GM21390 (cell line): ENCODE measurements around the gene KIRREL3.

Experiments used
- ATAC-seq: cut with Tn5 transposase; IDR thresholded peaks from one replicate; pipeline ENCODE4 v1.9.1; 2021; ENCODE audit not compliant: unreplicated experiment

The KIRREL3 gene

DNA sequence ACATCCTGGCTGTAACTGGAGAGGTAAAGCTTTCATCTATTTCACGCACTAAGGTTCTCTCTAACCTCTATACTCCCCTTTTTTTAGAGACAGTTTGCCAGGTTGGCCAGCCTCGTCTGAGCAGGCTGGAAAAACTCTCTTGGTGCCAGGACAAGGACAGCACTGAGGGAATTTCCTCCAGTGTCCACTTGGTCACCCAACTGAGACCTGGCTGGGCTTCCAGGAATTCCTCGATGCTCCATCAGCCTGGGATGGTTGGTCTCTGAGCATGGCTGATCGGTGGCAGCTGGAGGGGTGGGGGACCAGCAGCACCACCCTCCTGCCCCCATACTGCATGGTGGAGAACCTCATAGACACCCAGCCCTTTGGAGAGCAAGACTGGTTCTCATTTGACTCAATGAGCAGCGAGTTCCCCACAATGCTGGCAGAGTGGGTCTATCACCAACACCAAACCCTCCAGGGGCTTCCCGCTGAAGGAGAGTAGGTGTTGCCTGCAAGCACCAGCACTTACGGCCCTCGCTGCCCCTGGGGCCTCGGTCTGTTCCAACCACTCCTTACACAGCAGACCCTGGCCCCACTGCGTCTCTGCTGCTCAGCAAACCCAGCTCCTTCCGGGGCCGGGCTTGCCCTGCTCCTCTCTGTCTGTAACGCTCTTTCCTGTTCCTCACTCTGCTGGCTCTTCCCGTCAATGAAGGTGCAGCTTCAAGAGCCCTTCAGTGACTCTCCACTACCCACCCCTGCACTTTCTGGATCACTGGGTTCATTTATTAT, 522.9 kb downstream of the KIRREL3 start:
- ATAC-seq = peak; percentile 37

DNA sequence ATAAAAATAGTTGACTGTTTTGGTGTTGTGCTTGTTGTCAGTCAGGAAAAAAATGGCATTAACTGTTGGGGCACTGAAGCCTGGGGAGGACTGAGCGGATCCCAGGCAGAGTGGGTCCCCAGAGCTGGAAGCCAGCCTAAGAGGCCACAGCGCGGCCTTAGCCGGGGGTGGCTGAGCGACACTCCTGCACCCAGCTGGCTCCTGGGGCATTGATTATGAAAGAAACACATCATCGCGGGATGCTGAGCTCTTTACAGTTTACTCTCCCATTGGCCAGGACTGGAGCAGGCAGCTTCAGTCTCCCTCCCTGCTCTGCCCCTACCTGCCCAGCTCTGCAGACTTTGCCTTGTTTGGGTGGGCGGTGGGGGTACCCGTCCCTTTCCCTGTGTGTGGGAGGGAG, 523.6 kb downstream of the KIRREL3 start:
- no peak for ATAC-seq

DNA sequence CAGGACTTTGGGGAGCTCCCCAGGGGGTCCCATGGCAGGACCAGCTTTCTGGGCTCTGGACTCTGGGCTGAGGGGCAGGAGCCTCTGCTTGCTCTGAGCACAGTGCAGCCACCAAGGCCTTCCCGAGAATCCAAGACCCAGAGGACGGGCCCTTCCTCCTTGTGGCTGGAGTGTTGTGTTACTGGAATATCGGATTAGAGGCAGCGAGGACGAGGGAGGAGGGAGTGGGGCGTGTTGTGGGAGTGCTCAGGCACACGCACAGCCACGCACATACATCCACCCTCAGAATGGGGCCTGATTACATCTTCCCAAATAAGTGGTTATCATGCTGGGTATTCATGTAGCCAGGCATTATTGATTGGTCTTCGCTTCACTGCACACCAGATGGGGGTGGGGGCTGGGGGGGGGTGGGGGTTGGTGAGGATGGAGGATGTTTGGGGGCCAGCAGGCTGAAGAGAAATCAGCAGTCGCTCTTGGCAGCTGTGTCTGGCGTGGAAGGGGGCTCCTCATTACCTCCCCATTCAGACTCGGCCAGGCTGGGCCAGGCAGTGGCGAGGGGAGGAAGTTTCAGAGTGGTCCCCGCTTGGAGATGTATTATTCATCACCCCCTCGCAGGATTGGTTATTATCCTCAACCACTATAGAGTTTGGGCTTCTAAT, 524.2 kb downstream of the KIRREL3 start:
- no peak for ATAC-seq

DNA sequence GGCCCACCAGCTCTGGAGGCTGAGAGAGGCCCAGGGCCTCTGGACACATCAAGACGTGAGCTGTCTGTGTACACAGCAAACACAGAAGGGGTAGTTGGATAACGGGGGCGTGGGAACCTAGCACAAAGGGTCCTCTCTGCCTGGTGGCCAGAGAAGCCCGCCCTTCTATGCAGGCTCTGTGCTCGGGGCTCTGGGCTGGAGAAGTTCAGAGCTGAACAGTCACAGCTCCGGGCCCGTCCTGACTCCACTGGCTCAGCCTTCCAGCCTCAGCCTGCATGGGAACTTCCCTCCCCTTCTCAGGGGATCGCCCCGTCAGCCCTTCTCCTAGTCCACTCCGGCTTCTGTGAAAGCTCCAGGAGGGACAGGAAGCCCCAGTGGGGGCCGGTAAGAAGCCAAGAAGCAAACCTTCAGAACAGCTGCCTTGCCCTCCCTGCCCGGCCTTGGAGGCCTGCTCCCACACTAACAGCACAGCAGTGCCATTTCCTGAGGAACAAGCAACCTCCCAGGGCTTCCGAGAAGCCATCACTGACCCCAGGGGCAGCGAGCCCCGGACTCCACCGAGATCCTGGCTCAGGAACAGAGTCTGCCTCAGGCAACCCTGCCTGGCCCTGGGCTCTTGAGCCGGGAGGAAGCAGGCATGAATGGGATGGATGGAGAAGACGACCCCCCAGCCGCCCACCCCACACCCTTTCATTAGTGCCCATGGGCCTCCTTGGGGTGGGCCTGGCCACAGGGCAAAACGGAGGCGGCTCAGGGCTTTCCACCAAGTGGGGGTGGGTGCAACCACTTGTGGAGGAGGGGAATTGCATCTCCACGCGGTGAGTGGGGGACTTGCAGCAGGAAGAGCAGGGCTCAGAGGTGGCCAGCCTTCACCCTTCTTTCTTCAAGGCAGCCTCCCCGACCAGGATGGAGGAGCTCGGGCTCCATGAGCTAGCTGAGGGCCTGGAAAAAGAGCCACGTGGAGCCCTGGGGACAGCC, 525.3 kb downstream of the KIRREL3 start:
- no peak for ATAC-seq

DNA sequence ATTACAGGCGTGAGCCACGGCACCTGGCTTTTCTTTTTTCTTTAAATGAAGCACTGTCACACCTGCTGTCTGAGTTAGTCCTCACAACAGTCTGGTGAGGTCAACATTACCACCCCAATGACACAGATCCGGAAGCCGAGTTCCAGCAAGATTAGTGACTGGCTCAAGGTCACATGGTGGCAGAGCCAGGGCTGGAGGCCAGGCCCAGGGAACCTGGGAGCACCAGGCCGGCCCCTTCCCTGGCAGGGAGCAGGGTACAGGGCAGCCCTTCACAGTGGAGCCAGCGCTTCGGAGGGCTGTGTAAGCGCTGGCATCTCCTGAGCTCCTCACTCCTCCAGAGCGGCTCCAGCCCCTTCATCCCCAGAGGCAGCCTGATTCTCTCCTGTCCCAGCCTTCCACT, 526.4 kb downstream of the KIRREL3 start:
- ATAC-seq = no peak

DNA sequence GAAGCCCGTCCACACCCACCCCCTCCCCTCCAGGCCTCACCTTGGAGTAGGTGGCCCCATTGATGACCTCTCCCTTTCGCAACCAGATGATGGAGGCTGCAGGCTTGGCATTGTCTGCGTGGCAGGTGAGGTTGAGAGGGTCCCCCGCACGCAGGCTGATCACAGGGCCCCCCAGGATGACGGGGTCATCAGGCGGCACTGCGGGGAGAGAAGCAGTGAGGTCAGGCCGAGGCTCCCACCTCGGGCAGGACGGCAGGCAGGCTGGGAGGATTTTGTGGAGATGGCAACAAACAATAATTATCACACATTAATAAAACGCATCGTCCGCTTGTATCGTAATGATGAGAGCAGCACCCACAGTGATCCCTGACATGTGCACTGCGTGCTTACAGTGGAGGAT, 527.3 kb downstream of the KIRREL3 start:
- no peak for ATAC-seq

DNA sequence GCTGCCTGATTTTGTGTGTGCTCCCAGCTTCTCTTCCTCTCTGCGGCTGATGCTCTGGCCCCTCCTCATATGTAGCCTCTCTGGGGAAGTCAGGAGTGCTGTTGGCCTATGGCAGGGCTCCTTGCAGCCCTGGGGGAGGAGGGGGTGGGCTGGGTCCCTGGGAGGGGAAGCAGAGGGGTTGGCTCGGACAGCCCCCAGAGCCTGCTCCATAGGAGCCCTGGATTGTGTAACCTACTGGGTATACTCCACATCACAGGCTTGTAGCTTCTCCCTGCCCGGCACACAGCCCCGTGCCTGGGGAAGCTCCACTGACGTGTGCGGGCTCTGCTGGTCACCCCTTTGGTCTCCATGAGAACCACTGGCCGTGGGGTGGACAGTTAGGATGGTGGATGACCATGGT, 531.3 kb downstream of the KIRREL3 start:
- no peak for ATAC-seq

DNA sequence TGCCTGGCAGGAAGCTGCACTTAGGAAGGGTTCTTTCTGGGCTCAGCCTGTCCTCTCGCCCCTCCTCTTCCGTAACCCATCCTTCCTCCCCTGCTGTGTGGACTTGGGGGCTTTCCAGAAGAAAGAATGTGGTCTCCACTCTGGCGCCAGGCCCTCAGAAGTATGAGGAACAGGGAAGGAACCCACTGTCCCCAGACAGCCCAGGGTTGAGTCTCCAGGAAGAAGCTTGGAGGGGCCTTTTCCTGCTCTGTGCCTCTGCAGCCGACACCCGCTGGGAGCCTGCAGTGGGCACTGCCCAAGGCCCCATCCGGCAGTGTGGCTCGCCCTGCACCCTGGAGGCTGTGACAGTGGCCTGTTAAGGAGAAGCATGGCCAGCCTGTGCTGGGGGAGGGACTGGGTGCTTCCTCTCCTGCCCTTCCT, 532.5 kb downstream of the KIRREL3 start:
- no peak for ATAC-seq

DNA sequence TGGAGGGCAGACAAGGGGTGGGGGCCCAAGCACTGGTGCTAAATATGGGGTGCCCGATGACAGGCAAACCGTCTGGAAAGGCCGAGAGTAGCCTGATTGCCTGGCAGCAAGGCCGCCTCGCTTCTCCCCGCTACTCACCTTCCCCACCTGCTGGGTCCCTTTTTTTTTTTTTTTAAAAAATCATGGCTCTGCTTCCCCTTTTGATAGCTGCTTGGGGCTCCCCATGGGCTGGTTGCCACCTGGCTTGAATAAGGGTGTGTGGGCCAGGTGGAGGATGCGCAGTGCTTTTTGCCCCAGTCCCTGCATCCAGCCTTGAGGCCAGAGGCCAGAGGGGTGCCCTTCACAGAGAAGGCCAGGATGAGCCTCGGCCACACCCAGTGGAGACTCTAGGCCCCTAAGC, 533.1 kb downstream of the KIRREL3 start:
- no peak for ATAC-seq

DNA sequence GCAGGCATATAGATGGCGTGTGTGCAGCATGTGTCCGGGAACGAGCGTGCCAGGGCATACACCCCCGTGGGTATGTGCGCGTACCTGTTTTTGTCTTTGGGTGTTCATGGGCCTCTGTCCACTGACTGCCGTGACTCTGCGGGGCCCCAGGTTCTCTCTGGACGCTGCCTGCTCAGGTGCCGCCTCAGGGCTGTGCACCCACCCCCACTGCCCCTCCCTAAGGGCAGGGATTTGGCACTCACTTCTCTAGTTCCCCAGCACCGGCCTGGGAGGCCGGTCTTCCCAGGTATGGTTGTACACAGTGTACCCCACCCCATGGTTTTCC, 533.6 kb downstream of the KIRREL3 start:
- ATAC-seq = no peak

DNA sequence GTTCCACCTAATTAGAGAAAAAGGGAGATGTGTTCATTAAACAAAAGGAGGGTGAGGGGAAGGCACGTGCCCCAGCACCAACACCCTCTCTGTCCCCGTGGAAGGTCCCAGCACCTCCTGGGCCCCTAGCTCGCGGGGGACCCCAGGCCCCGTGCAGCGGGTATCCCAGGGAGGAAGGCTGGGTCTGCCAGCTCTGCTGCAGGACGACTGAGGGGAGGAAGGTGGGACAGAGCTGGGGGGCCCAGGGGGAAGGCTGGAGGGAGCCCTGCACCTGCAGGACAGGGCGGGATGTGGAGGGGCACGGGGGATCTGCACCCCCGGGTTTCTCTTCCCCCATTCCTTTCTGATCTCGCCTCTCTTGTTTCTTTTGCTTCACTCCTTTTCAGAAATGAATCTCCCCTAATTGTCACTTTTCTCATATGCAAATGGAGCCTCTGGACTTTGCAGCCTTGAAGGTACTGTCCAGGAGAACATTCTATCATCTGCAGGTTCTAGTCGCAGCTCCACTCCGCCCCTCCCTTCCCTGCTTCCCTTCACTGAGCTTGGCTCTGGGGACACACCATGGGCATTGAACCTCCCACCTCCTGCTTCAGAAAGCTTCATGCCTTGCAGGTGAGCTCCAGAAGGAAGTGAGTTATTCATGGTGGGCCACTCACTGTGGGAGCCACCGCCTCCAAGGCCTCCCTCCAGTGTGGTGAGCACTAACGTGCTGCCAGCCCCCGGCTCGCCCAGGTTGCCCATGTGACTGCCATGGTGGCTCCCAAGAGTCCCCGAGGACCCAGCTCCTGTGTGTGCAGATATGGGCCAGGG, 534.1 kb downstream of the KIRREL3 start:
- peak; percentile 18 for ATAC-seq

DNA sequence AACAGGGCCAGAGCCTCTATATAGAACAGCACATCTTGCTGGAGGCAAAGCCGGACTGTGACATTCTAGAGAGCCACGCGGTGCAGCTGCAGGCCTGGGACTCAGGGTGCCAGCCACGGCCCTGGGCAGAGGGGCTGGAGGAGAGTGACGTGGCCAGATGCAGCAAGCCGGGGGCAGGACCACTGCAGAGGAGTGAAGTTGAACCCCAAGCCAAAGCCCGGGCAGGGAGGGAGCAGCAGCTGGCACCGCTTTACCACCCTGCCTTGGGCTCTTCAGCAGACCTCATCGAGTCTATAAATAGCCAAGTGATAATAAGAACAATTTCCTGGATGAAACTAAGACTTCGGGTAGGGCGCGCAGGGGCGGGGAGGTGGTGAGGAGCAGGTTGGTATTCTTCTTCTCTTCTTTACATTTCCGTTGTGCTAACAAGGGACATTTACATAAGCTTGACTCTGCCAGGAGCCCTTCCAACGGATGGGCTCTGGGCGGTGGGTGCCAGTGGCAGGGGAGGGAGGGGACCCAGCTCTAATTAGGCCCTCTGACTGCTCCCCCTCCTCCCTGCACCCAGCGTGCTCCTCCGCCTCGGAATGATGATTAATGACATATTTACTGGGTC, 534.9 kb downstream of the KIRREL3 start:
- ATAC-seq = peak; percentile 69

DNA sequence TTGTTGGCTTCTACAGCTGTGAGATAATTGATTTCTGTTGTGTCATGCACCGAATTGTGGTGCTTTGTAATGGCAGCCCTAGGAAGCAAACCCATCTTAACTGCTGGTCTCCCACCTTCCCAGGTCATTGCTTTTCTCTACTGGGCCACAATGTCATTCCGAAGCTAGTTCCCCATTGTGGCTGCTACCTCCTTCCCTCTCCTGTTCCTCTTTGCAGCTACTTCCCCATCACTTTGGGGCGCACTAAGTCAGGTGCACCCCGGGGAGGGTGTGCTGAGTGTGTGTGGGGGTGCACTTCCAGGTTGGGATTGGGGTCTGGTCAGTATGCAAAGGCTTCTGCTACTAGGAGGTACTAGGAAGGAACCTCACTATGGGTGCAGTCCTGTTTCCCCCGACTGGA, 535.8 kb downstream of the KIRREL3 start:
- no peak for ATAC-seq

DNA sequence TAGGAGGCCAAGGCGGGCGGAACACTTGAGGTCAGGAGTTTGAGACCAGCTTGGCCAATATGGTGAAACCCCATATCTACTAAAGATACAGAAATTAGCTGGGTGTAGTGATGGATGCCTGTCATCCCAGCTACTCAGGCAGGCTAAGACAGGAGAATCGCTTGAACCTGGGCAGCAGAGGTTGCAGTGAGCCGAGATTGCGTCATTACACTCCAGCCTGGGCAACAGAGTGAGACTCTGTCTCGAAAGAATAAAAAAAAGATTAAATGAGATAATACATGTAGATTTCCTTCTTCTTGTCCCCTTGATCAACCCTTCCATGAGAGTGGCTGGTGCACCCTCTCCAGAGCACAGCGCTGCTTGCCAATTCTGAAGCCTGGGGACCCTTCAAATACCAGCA, 538.1 kb downstream of the KIRREL3 start:
- ATAC-seq = no peak

DNA sequence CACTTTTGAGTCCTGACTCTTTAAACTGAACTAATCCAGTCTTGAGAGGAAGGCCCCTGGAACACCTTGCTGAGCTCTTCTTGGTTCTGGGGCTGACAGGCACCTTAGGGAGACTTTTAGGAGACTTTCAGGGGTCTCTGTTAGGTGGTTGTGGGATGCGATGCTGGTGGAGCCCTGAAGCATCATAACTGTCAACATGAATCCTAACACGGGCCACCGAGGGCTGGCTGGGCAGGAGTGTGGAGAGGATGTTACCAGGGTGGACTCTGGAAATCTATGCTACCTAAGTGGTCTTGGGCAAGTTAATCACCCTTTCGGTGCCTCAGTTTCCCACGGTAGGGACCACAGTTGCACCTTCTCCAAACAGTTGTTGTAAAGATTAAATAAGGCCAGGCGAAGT, 538.6 kb downstream of the KIRREL3 start:
- ATAC-seq = no peak

DNA sequence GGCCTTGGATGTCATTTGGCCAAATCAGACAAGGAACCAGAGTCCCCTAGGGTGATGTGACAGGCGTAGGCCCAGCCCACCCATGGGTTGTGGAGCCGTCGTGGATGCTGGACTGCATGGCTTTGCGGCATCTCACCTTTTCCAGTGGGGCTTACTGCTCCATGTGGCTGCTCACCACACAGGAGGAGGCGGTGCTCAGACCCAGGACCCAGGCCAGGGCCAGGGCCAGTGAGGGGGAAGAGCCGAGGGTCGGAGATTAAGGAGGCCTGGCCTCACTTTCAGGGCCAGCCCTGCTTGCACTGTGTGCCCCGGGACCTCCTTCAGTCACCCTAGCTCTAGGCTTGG, 539.5 kb downstream of the KIRREL3 start:
- no peak for ATAC-seq

DNA sequence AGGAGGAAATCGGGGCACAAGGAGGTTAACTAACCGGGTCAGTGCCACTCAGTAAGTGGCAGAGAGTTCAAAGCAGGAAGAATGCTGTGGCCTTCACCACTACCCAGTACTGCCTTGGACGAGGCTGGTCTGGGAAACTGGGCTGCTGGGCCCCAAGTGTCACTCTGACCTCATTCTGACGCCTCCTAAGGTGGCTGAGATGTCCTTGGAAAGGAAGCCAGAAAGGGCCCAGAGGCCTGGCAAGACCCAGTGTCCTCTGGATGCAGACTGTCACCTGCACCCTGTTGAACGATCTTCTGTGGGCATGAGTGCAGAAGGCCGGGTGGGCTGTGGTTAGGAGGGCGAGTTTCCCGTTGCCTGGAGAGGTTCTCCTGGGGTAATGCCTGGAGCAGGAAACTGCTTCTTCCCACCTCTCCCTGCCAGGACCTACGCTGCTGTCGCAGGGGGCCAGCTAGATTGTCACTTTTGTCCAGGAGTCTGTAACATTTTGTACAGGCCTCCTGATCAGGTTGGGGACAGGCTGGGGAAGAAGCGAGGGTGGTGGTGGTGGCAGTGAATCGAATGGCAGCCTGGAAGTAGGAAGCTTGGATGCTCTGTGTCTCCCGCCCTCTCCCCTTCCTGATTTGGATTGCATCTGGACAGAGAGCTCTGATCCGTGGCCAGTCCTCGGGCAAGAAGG, 540.0 kb downstream of the KIRREL3 start:
- ATAC-seq = no peak

DNA sequence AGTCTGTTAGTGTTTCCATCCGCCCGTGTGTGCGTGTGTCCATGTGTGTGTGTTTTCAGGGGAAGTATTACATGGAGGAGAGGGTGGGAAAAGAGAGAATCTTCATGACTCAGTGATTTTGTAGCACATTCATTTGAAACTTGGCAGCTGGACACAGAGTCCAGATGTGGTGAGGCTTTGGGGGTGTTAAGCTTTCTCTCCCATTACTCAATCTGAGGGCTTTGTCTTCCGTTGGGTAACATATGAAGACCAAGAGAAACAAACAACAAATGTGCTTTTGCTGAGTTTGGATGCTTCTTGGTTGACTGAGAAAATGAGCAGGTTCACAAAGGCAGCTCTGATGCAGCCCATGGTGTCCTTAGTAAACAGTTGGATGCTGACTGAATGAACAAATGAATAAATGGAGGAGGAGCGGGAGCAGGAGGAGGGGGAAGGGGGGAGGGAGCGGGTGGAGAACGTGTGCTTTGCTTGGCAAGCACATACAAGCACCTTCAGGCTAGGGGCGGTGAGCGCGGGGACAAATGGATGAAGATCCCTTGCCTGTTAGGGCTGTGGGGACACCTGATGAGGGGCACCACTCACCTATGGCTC, 540.8 kb downstream of the KIRREL3 start:
- no peak for ATAC-seq

DNA sequence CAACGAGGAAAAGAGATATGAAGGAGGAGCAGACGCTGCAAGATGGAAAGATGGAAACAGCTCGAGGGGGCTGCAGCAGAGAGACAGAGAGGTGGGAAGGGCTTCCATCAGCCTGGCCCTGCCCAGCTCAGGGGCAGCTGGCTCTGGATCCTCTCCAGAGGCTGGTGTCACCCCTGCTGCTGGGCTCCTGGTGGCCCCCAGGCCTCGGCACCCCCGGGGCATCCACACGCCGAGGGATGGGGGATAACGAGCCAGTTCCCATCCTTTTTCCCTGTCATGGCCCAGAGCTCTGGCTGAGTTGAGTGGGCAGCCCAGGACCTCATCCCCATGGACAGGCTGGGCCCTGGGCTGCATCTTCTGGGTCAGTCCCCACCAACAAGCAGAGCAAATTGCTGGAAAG, 542.8 kb downstream of the KIRREL3 start:
- ATAC-seq = no peak
